Liver (tissue), 3 donors: ENCODE data around the gene CIAO3.

Source experiments
- JUND ChIP-seq, 2 donors: IDR thresholded peaks; 2 replicates each; pipeline ENCODE4 v1.6.1; 2016; ENCODE audit warnings: antibody characterized with exemption in 2 of 2
- NR2F2 ChIP-seq: IDR thresholded peaks from 2 replicates; pipeline ENCODE4 v1.6.1; 2016; ENCODE audit warnings: antibody characterized with exemption
- TF ChIP-seq, protein P1 (sequence below): IDR thresholded peaks from 2 replicates; pipeline ENCODE4 v1.6.1; 2016; ENCODE audit warnings: antibody characterized with exemption
- TF ChIP-seq, protein P2 (sequence below): fragments of 150-350 bp; IDR thresholded peaks from 2 replicates; pipeline ENCODE4 v1.5.1; 2017; ENCODE audit warnings: improper control_type of control experiment, low read depth, low read length; ENCODE audit not compliant: missing input control
- TF ChIP-seq, protein P3 (sequence below): IDR thresholded peaks from 2 replicates; pipeline ENCODE4 v1.6.1; 2016; ENCODE audit warnings: antibody characterized with exemption
- donor health status: healthy.
- donor health status: healthy.

DNA sequence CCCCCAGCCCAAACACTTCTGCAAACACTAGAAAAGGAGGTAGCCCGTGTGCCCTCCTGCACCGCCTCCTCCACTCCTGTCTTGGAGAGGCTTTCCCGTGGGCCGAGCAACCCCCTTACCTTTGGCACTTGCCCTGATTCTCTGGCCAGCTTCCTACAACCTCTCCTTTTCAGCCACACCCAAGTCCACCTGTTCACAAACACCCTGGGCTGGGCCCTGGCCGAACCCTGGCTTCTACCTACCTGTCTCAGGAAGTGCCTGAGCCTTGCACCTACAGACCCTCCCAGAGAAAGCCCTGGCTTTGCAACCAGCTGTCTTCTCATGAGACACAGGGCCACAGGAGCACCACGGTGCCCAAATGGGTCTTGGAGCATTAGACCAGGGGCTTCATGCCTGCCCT, 21.9 kb downstream of the CIAO3 start:
- no peak for TF ChIP-seq JUND (IDR thresholded peaks at IDR 0.05)
- no peak for TF ChIP-seq NR2F2
- TF ChIP-seq, protein P1, sequence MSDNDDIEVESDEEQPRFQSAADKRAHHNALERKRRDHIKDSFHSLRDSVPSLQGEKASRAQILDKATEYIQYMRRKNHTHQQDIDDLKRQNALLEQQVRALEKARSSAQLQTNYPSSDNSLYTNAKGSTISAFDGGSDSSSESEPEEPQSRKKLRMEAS, result no peak
- TF ChIP-seq, protein P2, sequence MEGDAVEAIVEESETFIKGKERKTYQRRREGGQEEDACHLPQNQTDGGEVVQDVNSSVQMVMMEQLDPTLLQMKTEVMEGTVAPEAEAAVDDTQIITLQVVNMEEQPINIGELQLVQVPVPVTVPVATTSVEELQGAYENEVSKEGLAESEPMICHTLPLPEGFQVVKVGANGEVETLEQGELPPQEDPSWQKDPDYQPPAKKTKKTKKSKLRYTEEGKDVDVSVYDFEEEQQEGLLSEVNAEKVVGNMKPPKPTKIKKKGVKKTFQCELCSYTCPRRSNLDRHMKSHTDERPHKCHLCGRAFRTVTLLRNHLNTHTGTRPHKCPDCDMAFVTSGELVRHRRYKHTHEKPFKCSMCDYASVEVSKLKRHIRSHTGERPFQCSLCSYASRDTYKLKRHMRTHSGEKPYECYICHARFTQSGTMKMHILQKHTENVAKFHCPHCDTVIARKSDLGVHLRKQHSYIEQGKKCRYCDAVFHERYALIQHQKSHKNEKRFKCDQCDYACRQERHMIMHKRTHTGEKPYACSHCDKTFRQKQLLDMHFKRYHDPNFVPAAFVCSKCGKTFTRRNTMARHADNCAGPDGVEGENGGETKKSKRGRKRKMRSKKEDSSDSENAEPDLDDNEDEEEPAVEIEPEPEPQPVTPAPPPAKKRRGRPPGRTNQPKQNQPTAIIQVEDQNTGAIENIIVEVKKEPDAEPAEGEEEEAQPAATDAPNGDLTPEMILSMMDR, result no peak
- TF ChIP-seq, protein P3, sequence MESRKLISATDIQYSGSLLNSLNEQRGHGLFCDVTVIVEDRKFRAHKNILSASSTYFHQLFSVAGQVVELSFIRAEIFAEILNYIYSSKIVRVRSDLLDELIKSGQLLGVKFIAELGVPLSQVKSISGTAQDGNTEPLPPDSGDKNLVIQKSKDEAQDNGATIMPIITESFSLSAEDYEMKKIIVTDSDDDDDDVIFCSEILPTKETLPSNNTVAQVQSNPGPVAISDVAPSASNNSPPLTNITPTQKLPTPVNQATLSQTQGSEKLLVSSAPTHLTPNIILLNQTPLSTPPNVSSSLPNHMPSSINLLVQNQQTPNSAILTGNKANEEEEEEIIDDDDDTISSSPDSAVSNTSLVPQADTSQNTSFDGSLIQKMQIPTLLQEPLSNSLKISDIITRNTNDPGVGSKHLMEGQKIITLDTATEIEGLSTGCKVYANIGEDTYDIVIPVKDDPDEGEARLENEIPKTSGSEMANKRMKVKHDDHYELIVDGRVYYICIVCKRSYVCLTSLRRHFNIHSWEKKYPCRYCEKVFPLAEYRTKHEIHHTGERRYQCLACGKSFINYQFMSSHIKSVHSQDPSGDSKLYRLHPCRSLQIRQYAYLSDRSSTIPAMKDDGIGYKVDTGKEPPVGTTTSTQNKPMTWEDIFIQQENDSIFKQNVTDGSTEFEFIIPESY, result no peak
